ENCODE measurements around the gene EME1.

The EME1 gene

DNA sequence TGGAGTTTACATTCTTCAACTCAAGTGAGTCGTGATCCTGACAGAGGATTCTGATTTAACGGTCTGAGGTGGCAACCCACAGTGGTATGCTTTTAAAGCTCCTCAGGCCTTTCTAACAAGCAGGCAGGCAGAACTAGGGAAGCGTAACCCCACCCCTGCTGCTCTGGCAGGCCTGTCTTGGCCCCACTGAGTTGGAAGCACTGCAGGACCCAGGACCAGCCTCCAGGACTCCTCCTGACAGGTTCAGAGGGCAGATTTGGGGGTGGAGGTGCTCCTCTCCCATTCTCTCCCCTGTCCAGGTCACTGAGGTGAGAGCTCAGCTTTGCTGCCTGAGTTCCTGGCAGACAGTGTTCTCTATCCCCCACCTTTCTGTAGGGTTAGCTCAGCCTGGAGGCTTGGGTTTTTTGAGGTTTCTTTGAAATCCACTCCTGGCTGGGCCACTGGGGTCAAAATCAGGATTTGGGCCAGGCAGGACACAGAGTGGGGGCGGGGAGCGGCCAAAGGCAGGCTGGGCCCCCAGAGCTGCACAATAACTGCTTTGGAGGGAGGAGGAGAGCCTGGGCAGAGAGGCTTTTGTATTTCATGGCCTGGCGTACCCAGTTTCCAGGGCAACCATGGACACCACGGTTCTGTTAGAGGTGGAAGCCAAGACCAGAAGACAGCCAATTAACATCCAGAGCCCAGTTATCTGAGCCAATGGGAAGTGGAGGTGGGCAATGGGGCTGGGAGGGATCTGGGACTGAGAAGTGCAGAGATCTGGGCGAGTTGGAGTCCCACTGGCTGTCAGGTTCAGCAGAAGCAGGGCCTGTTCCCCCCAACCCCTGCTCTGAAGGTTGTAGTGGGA is 9.6 kb upstream of the EME1 start:
- no peak for DNase-seq

DNA sequence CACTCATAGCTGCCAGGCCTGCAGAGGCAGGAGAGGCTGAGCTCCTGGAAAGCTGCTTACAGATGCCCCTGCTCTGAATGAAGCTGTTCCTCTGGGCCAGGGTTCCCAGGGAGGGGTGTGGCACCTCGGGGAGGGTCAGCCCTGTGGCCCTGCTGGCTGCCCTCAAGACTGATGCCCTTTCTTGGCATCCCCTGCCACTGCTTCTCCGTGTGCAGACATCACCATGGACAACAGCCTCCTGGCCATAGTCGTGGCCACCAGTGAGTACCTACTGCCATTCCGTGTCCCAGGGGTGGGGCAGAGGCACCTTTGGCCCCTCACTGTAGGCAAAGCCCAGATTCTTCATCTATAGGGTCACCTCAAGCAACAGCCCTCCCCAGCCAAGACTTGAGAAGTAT is 9.0 kb upstream of the EME1 start:
- no peak for DNase-seq

DNA sequence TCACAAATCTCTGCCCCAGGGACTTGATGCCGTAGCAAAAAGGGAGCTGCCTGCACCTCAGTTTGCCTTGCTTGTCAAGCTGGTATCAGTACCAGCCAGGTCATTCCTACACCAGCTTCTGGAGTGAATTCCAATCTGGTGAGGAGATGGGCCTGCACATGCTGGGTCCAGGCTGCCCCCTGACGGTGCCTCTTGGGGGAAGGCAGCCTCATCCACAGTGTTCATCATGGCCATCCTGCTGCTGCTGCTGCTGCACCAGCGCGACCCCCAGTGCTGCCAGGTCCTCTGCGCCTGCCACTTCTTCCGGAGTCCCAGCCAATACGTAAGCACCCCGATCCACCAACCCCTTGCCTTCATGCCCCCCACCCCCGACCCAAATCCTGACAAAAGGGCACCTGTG is 8.3 kb upstream of the EME1 start:
- no peak for DNase-seq

DNA sequence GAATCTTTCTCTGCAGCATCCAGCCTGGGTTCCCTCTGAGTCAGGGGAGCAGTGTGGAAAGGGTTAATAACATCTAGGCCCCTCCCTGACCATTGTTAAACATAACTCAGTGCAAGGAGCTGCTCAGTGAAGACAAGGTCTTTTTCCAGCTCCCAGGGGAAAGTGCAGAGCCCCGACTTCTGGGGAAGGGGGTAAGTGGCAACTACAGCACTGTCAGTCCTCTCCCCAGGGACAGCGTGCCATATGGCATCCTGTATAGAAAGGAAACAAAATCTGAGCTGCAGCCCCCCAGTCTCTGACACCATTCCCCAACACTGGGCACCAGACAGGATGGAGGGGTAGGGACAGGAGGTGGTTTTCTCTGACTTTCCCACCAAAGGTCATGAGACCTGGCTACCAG is 7.9 kb upstream of the EME1 start:
- DNase-seq = no peak

DNA sequence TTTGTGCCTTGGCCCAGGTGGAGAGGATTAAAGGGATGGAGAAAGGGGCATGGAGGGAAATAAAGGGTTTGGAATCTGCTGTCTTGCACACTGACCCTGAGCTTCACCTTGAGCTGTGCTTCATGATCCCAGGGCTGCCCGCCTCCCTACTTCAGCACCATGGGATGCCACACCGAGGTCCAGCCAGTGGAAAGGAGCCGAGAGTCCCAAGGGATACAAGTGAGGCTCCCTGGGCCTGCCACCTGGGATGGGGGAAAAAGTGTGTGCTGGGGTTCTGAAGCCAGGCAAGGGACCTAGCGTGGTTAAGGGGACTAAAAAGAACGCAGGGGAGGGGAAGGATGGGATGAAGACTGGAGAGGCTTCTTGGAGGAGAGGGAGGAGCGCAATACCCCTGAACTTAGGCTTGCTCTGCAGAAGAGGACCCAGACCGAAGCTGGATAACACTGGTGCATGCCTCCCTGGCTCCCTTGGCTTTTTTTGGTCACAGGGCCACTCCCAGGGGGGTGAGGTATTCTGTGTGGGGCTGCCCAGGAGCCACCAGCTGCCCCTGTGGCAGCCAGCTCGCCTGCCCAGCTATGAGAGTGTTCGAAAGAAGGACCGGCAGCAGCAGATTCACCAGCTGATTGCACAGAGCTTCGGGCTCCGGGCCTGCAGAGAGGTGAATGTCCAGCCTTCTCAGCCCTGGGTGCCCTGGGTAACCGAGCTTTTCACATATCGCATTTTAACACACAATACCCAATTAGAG is 7.2 kb upstream of the EME1 start:
- no peak for DNase-seq

DNA sequence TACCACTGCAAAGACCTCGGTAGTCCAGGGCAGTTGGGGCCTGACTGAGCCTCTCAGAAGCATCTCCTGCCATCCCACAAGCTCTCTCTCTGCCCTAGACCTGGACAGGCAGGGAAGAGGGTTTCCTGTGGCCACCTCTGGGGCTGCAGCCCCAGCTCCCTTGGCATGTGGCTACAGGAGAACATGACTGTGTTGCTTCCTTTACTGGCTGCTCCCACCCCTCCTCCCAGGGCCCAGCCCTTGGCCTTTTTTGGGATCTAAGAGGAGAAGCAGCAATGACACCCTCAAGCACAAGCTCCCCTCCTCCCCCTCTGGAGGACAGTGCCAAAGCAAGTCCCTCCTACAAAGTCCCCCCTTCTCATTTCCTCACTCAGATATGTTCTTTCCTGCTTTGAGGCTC is 5.6 kb upstream of the EME1 start:
- DNase-seq = no peak

DNA sequence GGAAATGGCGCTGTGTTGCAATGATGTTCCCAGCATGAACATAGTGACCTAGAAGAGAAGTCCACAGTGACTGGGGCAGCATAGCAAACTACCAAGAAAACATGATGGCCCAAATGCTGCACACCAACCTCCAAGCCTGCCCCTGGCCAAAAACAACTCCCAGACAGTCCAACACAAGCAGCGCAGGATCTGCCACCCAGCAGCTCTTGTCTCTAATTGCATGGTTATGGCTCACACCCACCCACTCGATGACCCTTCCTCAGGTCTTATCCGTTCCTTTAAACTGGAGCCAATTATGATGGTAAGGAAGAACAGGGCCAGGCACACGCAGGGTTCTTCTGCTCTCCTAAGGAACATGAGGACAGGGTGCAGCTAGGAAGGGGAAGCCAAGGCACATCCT is 3.0 kb upstream of the EME1 start:
- DNase-seq = no peak

DNA sequence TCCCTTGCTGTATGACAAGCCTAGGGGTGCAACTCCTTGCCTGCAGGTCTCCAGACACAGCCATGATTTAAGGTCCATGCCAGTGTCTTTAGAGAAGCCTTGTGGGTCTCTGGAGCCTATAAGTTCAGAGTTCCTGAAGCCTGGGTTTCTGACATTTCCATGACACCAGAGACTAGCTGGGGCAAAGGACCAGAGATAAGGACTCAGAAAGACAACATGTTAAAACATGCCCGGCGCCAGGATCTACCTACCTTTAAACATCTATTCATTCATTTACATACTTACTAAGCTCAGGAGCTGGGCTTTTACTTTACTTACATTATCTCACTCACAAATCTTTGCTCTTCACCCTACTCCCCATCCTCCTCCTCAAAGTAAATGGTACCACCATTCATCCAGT is 1.5 kb upstream of the EME1 start:
- no peak for DNase-seq

DNA sequence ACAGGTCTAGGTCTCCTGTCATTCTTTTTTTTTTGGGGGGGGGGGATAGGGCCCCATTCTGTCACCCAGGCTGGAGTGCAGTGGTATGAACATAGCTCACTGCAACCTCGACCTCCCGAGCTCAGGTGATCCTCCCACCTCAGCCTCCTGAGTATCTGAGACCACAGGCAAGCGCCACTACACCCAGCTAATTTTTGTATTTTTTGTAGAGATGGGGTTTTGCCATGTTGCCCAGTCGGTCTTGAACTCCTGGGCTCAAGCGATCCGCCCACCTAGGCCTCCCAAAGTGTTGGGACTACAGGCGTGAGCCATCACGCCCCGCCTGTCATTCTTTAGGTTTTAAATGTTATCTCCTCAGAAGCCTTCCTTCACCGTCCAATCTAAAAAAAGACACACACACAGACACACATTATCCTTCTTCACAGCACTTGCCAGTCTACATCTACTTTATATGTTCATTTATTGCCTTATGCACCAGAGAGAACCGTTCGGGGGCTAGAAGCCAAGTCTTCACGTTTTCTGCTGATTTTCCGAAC is 739 bp upstream of the EME1 start:
- no peak for DNase-seq

DNA sequence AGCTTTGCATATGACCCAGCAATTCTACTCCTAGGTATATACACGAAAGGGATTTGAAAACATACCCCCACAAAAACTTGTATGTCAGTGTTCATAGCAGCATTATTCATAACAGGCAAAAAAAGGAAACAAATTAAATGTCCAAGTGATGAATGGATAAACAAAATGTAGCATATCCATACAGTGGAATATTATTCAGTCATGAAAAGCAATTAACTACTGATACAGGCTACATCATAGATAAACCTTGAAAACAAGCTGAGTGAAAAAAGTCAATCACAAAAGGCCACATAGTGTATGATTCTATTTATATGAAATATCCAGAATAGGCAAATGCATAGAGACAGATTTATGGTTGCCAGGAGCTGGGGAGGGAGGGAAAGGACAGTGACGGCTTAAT is 676 bp downstream of the EME1 start:
- DNase-seq = no peak

DNA sequence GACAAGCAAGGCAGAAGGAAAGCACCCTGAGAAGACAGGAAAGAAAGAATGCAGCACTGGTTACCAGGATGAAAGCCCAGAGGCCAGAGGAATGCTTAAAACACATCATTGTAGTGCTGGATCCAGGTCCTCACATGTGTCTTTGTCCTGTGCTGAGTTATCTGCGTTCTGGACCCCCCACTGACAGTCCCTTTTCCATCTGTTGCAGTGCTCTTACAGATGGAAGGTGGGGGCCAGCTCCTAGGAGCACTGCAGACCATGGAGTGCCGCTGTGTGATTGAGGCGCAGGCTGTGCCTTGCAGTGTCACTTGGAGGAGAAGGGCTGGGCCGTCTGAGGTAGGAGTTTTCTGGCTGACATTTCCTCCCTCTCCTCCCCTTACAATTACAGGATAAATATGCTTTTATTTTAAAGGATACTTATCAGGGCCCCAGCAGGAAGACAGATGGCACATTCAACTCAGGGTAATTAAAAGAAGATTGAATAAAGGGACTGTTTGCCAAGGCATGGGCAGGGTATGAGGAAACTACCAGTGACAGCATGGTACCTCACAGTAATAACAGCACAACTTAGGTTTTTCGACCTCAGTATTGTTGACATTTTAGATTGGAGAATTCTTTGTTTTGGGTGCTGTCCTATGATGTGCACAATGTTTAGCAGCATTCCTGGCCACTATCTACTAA is 3.0 kb downstream of the EME1 start:
- DNase-seq = no peak

DNA sequence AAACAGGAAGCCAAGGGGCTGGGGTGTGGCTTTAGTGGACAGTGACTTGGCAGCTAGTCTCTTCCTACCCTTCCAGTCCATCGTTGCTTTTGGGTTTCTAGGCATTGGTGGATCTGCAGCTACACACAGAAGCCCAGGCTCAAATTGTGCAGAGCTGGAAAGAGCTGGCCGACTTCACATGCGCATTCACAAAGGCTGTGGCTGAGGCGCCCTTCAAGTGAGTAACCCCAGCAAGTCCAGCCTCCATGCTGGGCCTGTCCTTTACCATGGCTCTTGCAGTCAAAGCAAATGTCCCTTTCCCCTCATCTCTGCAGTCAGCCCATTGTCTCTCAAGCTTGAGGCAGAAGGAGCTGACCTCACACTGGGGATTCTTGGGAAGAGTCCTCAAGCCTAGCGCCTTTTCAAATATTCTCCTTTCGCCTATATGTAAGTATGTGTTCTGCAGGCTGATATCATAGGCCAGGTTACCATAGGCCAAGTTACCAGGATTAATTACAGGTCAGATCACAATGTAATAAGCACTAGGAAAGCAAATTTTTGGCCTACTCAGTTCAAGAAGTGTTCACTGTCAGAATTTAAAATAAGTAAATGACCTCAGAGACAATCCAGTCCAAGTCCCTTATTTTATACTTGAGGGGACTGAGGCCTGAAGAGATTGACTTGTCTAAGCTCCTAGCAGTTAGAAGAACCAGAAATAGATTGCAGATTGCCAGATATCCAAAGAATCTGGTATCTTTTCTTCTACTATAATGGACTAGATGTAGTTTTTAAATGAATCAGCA is 6.5 kb downstream of the EME1 start:
- no peak for DNase-seq

DNA sequence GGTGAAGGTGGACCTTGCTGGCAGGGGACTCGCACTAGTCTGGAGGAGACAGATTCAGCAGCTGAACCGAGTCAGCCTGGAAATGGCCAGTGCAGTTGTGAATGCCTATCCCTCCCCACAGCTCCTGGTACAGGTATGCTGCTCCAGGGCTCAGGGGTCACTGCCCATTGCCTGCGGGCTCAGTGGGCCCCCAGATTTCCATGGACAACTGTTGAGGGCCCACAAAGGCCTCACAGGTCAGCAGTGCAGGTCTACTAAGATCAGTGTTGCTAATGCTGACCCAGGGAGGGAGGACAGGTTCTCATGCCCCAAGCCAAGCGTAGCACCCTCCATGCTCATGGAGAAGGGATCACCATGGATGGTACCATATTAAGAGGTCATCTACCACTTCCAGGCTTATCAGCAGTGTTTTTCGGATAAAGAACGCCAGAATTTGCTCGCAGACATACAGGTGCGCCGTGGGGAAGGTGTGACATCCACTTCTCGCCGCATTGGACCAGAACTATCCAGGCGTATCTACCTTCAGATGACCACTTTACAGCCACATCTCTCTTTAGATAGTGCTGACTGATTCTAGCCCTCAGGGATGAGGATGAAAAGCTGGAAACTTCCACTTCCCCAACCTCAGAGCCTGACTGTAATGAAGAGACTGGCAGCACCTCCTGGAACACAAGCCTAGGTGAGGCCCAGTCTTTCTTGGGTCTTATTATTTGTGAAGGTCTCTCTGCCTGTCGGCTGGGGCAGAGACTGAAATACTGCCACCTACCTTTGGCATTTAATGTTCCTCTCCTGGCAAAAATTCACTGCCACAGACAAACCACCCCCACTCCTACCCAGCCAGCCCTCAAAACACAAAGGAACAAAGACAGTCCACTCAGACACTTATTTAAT is 7.6 kb downstream of the EME1 start:
- no peak for DNase-seq

DNA sequence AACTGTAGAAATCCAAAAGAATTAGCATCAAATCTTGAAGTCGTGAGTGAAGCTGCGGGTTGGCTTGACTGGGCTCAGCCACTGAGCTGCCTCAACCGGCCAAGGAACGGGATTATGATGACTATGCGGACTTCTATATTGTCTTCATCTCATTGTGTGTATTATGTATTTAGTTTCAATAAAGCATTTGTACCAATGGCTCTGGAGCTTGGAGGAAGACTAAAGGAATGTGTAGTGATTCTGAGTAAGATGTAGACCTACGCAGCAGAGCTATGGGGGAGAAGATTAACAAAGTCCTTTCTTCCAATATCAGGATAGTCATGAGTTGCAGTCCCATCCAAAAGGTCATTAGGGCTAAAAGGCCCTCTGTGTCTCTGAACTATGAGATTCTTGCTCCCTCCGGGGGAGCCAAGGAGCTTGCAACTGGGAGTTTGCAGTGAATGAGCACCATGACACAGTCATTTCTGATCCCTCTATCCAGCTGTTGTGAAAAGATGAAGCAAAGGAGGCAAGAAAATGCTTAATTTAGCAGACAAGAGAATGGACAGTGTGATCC is 8.3 kb downstream of the EME1 start:
- DNase-seq = no peak

DNA sequence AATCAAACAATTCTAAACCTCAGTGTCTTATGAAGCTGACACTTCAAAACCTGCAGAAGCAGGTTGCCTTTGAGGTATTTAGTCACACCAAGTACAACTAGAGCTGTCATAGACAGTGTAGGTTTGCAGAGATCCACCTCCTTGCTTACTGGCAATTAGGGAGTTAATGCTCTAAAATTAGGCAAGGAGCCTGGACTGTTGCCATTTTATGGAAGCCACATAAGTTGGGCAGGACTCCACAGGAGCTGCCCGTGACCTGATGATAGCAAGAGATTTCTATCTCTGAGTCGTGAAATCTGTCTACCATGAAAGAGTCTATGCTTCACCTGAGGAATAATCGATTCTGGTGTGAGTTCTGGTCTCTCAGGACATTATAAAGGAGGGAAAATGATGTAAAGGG is 8.9 kb downstream of the EME1 start:
- no peak for DNase-seq

DNA sequence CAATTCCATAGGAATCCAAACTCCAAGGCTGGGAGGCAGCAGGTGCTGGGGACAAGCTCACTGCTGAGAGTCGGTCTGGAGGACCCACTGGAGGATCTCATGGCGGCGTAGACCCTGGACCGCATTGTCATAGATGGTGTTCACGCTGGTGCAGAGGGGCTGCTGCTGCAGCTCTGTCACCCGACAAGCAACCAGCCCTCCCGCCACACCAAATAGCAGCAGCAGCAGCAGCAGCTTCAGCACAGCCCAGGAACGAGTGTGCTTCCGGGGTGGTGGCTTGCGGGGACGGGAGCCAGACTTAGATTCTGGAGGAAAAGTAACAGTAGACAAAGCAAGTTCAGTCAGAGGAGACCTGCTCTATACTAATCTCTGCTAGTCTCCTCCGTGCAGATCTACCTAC is 9.9 kb downstream of the EME1 start:
- DNase-seq = no peak

DNA sequence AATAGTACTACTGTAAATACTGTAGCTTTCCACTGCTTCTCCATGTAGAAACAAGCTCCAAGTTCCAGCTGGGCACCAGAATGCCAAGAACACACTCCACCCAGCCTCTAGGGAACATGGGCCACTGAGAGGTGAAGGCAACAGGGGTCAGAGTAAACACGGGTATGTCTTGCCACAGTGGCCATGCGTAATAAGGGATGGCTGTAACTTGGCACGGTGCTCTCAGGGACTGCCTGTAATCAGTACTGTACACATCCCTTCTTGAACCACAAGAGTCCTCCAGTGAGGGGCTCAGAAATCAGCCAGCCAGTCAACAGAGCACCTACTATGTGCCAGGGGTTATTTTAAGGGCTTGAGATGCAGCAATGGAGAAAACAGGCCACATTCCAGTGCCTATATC is 13.5 kb downstream of the EME1 start:
- no peak for DNase-seq

DNA sequence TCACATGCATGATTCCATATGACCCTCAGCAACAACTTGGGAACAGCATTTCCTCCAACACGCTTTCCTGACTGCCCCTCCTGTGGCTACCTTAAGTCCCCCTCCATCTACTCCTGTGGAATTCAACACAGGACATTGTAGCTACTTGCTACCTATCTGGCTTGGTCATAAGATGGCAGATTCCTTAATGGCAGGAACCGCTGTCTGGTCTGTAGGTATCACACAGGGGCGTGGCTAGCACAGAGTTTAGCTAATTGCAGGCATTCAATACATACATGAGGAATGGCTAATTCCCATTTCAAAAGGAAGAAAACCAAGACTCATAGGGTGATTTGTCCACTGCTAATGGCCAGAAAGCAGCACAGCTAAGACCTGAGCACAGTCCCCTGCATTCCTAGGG is 15.7 kb downstream of the EME1 start:
- no peak for DNase-seq

DNA sequence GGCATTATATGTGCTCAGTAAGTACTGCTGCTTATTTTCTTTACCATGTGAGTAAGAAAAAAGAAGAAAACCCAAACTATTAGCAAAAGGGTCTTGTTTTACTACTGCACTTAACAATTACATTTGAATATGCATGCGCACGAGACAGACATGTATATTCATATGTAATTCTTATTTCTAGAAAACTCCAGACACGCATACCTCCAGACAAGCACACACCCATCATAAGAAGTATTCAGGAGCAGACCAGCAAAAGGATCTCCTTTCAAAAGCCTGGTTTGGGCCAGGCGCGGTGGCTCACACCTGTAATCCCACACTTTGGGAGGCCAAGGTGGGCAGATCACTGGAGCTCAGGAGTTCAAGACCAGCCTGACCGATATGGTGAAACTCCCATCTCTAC is 16.5 kb downstream of the EME1 start:
- no peak for DNase-seq

DNA sequence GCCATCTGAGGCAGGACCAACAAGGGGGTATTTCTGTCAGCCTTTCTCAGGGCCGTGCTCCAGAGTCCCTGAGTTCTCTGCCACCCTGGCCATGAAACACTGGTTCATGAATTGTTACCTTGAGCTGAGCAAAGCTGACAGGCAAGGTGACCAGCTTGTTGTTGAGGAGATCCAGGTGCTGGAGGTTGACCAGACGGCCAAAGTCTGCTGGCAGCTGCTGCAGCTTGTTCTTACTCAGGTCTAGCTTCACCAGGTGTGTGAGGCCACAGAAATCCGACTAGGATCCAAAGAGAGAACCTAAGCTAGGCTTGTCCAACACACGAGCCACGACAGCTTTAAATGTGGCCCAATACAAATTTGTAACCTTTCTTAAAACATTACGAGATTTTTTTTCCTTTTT is 19.6 kb downstream of the EME1 start:
- DNase-seq = no peak

DNA sequence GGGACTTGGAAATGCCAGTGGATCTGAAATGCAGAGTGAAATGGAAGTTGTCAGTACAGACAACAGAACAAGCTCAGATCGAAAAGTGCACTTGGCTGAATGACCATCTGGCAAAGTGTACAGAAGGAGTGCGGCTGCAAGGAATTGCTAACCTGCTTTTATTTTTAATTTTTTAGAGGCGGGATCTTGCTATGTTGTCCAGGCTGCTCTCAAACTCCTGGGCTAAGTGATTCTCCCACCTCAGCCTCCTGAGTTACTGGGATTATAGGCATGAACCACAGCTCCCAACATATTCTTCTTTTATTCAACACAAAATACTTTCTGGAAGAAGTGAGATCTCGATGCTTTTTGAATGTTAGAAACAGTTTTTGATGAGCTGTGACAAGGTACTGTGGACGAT is 20.7 kb downstream of the EME1 start:
- no peak for DNase-seq

DNA sequence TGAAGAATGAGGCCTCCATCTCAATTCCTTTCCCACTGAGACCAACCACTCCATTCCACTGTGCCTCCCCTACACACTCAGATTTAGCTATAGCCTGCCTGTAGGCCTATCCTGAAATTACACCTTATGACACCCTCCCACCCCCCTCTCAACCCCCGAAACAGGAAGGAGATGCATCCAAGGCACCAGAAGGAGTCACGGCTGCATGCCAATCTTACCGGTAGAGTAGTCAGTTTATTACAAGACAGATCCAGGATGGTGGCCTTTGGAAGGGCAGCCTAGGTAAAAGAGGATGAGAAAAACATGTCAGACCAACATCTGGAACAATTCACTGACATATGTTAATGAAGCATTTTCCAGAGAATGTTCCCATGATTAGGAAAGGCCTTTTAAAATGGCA is 21.7 kb downstream of the EME1 start:
- DNase-seq = no peak

Measured in activated CD8-positive, alpha-beta memory T cell treated with anti-CD3 and anti-CD28 coated beads, Interleukin-2, amount 50 U/mL, for 48 hours (primary cell).